GM19452 (cell line): ENCODE measurements around the gene SHB.

Source experiments
- ATAC-seq: cut with Tn5 transposase; IDR thresholded peaks from one replicate; pipeline ENCODE4 v1.9.1; 2021; ENCODE audit not compliant: unreplicated experiment

The SHB gene

GRCh38 chr9:37972351-37972848 lies 96.6 kb downstream of the SHB start:
- ATAC-seq, result no peak

GRCh38 chr9:37971691-37972090 lies 97.3 kb downstream of the SHB start:
- ATAC-seq, result no peak

- no peak for ATAC-seq
These were observed 97.9 kb downstream of the SHB start for GRCh38 chr9:37971108-37971459.

- no peak for ATAC-seq
These were observed 98.5 kb downstream of the SHB start for GRCh38 chr9:37970301-37971107.

- ATAC-seq, result no peak
These were observed 99.3 kb downstream of the SHB start for GRCh38 chr9:37969558-37970300.

DNA sequence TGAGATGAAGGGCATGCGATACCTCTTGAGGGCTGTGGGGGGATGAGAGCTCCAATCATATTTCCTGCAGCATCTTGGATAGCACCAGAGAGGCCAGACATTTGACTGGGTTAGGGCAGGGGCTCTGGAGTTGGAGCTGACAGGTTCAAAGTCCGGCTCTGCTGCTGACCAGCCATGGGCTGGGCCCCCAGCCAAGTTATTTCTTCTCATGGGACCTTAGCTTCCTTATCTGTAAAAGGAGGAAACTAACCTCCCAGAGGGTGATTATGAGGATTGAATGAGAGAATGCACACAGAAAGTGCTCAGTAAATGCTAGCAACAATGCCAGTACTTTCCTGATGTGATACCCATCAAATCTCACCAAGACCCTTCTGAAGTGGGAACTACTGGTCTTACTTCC lies 99.9 kb downstream of the SHB start:
- no peak for ATAC-seq

GRCh38 chr9:37968228-37968701 lies 100.8 kb downstream of the SHB start:
- ATAC-seq, result no peak

GRCh38 chr9:37967761-37968080 lies 101.3 kb downstream of the SHB start:
- no peak for ATAC-seq

DNA sequence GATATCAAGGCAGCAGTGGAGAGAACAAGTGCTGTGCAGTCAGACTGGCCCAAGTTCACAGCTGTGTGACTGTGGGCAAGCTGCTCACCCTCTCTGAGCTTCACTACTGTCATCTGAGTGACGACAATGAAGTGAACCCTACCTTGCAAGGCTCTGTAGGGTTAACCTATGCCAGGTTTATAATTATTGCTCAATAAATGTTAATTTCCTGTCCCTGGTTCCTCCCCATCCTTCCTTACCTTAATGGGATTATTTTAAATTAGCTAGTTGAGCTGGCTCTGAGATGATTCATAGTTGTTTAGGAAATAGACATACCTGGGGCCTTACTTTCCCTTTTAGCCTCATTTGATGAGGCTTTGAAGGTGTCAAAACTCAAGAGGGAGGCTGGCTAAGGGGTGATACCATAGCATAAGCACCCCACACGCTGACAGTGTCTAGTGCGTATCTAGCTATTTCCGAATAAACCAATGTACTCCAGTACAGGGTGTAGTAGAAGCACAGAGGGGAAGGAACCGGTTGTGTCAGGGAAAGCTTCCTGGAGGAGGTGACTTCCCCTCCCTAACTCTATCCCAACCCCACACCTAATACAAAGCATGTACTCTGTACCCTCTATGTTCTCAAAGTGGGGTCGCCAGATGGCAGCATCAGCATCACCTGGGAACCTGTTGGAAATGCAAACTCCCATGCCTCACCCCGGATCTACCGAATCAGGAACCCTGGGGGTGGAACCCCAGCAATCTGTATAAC lies 101.8 kb downstream of the SHB start:
- no peak for ATAC-seq

GRCh38 chr9:37966412-37967013 lies 102.5 kb downstream of the SHB start:
- no peak for ATAC-seq

GRCh38 chr9:37965676-37966345 lies 103.2 kb downstream of the SHB start:
- peak; percentile 65 for ATAC-seq

DNA sequence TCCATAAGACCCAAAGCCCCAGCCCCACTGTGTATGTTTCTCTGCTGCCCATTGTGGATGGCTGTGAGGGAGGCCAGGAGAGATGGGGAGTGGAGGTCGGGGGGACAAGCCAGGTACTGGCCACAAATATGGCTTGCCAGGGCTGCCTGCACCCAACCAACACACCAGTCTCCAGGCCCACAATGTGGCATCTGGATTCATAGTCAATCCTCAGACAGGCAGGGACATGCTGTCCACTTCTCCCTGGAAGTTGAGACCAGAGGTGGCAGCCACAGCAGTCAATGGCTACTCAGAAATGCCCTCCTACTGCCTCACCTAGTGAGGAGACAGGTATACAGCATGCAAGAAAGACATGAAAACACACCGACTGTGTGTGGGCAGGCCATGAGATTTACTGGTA lies 103.9 kb downstream of the SHB start:
- ATAC-seq, result no peak

DNA sequence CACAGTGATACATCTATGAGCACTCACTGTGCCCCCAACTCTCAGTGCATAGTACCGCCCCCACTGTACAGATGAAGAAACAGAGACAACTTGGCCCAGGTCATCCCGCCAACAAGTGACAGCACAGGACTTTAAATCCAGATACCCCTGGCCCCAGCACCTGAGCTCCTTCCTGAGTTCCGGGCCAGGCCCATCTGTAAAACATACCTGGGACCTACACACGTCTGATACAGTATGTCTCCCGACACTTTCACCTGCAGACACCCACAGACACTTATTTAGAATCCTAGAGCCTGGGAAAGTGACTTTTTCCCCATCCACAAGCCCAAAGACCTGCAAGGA lies 104.3 kb downstream of the SHB start:
- no peak for ATAC-seq

- no peak for ATAC-seq
These were observed 104.9 kb downstream of the SHB start for GRCh38 chr9:37963936-37964739.

GRCh38 chr9:37961351-37961750 lies 107.7 kb downstream of the SHB start:
- no peak for ATAC-seq

- no peak for ATAC-seq
These were observed 108.4 kb downstream of the SHB start for GRCh38 chr9:37960631-37961030.

DNA sequence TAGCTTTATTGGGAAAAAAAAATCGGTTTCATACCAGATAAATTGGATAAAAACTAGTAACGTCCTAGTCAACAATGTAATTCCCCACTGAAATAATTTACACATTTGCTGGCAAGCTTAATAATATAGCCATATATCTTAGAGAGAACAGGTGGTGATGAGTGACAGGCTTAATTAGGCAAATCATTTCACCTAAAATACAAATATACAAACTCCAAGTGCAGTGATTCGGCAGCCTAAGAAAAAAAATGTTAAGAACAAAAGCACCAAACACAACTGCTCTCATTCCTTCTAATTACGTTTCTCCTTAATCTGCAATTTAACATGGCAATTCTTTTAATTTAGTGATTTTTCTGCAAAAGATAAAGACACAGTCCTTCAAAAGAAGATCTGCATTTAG lies 109.1 kb downstream of the SHB start:
- ATAC-seq, result no peak

DNA sequence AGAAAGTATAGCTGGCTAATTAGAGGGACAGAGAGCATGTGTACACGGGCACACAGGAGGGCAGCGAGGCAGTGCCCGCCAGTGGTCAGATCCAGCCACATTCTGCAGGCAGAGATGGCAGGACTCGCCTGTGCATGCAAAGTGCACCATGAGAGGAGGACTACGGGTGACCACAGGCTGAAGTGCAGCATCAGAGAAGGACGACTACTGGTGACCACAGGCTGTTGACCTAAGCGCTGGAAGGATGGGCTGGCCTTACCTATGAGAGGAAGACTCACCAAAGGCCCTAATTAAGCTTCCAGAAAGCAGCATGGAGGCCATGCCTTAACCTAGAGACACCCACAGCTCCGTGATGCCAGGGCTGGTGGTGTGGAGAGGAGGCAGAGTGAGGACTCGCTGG lies 110.9 kb downstream of the SHB start:
- no peak for ATAC-seq

GRCh38 chr9:37957664-37957953 lies 111.4 kb downstream of the SHB start:
- ATAC-seq, result no peak
